Measurements from ENCODE around the gene PYGB.

GRCh38 chr20:25314497-25315417 lies 66.9 kb downstream of the PYGB start:
- TF ChIP-seq CTCF (IDR thresholded peaks at IDR 0.05) = no peak
- TF ChIP-seq ZFX (IDR thresholded peaks at IDR 0.05; ENCODE audit: borderline replicate concordance) = no peak

All from 22Rv1 (cell line).